ENCODE measurements around the gene KCNG4.

GRCh38 chr16:84271866-84272265 lies 32.1 kb upstream of the KCNG4 start:
- TF ChIP-seq GABPA (IDR thresholded peaks at IDR 0.05 in 1 of 2, conservative IDR thresholded peaks at IDR 0.05 in 1 of 2) = no peak
- TF ChIP-seq JUND (IDR thresholded peaks at IDR 0.05) = no peak
- no peak for TF ChIP-seq CTCF (IDR thresholded peaks at IDR 0.05; ENCODE audit: low read depth, low read length, missing input control)
- TF ChIP-seq YY1 (IDR thresholded peaks at IDR 0.05) = no peak
- no peak for TF ChIP-seq EGR1 (IDR thresholded peaks at IDR 0.05; ENCODE audit: low read depth in 2 of 2)
- no peak for TF ChIP-seq RAD21 (IDR thresholded peaks at IDR 0.05)

Measured in liver (tissue), 3 donors.